Breast epithelium (tissue), 4 donors: ENCODE results near the gene MACROD2. TPM values are rescaled to one million over a fixed set of nuclear protein-coding genes. Genes with fewer than 3 reads are reported as not detected.
"Not testable (repeated sequence)": the region's sequence is repeated elsewhere in the genome, so short reads cannot be mapped to it uniquely, and the experiment has no call there.

ENCODE experiments used
- DNase-seq, 2 donors: peaks; one replicate each; pipeline ENCODE4 v3.0.0-alpha.2; 2019; ENCODE audit warnings: low spot score in 2 of 2
- H3K27ac ChIP-seq, 2 donors: fragments of 200-600 bp; sonication (generic) in 1 of 2; one replicate each; pipeline ENCODE4 v1.5.1; 2016 to 2019; ENCODE audit warnings: mild to moderate bottlenecking in 1 of 2
- H3K27me3 ChIP-seq, 2 donors: fragments of 200-600 bp; sonication (generic) in 1 of 2; one replicate each; pipeline versions ENCODE4 v1.5.1 to v1.6.0; 2017 to 2019; ENCODE audit warnings: control low read depth in 1 of 2, mild to moderate bottlenecking in 1 of 2
- H3K36me3 ChIP-seq: fragments of 200-600 bp; one replicate; pipeline ENCODE4 v1.5.1; 2019
- H3K4me1 ChIP-seq, 2 donors: fragments of 200-600 bp; sonication (generic); one replicate each; pipeline ENCODE4 v1.5.1; 2016 to 2019; ENCODE audit warnings: control low read depth in 1 of 2
- H3K4me3 ChIP-seq, 3 donors: fragments of 200-600 bp; sonication (generic); 1 replicate in 2 of 3; 2 replicates in 1 of 3; pipeline ENCODE4 v1.5.1; 2016 to 2019; ENCODE audit warnings: mild to moderate bottlenecking in 3 of 3, moderate library complexity in 2 of 3
- H3K9me3 ChIP-seq, 2 donors: fragments of 200-600 bp; sonication (generic) in 1 of 2; one replicate each; pipeline ENCODE4 v1.5.1; 2016 to 2019; ENCODE audit warnings: control low read depth in 1 of 2
- CTCF ChIP-seq, 3 donors: fragments of 450-650 bp; IDR thresholded peaks; one replicate each; pipeline ENCODE4 v1.5.1; 2016 to 2017; ENCODE audit warnings: antibody characterized with exemption in 3 of 3, mild to moderate bottlenecking in 3 of 3, moderate library complexity in 3 of 3
- POLR2A ChIP-seq: fragments of 450-650 bp; IDR thresholded peaks from one replicate; pipeline ENCODE4 v1.6.1; 2016; ENCODE audit warnings: antibody characterized with exemption, mild to moderate bottlenecking, moderate library complexity
- POLR2AphosphoS5 ChIP-seq, 3 donors: sonication (generic); formaldehyde crosslinking; IDR thresholded peaks; one replicate each; pipeline ENCODE4 v1.6.1; 2017; ENCODE audit warnings: antibody characterized with exemption in 3 of 3
- intact Hi-C: fragments of 100-400 bp; cut with DNase I; formaldehyde crosslinking; loops from one replicate; pipeline ENCODE4 v1.15.1; 2023; ENCODE audit warnings: low total_unique reads
- total RNA-seq, 3 donors: library from RNA; depleted of rRNA; stranded (reverse); fragments of >200 nt; gene quantifications; one replicate each; pipeline ENCODE4 v1.1.0, GENCODE V29; 2016

Gene MACROD2
- total RNA-seq, 3 donors from 2014 or later: 6.7 to 26.8 (median 8.8) TPM

GRCh38 chr20:15523400-15523799 lies 1528.1 kb downstream of the MACROD2 start:
- Histone ChIP-seq H3K4me1 (no peaks in the 10 kb centered on the region), H3K27me3 (no peaks in the 10 kb centered on the region), H3K9me3 (no peaks in the 10 kb centered on the region), H3K4me3 (no peak overlapping the region), H3K36me3 (no peaks in the 10 kb centered on the region), H3K27ac (no peak overlapping the region)
- intact Hi-C loops: no loop called here
- TF ChIP-seq POLR2AphosphoS5 (IDR thresholded peaks at IDR 0.05) (no peak), CTCF (IDR thresholded peaks at IDR 0.05) (no peak), POLR2A (no peak)
- DNase-seq: no peak

GRCh38 chr20:15528391-15529111 lies 1533.2 kb downstream of the MACROD2 start:
- no peak overlapping the region for H3K27ac ChIP-seq
- intact Hi-C loops: no loop called here
- no peaks in the 10 kb centered on the region for H3K27me3 ChIP-seq
- no peak for DNase-seq
- no peak overlapping the region for H3K4me3 ChIP-seq
- no peaks in the 10 kb centered on the region for H3K9me3 ChIP-seq
- TF ChIP-seq POLR2A (no peak), CTCF (IDR thresholded peaks at IDR 0.05) (no peak), POLR2AphosphoS5 (IDR thresholded peaks at IDR 0.05) (no peak)
- no peaks in the 10 kb centered on the region for H3K36me3 ChIP-seq
- no peaks in the 10 kb centered on the region for H3K4me1 ChIP-seq

- intact Hi-C loops: no loop called here
- no peak for DNase-seq
- TF ChIP-seq CTCF (IDR thresholded peaks at IDR 0.05) (no peak), POLR2AphosphoS5 (IDR thresholded peaks at IDR 0.05) (no peak), POLR2A (no peak)
- Histone ChIP-seq H3K4me1 (no peaks in the 10 kb centered on the region), H3K9me3 (no peaks in the 10 kb centered on the region), H3K27me3 (no peaks in the 10 kb centered on the region), H3K27ac (no peak overlapping the region), H3K36me3 (no peaks in the 10 kb centered on the region), H3K4me3 (no peak overlapping the region)
Measured at GRCh38 chr20:15535863-15536262, 1540.5 kb downstream of the MACROD2 start.

- H3K4me1 ChIP-seq, H3K27ac ChIP-seq, H3K9me3 ChIP-seq, intact Hi-C loops, H3K4me3 ChIP-seq, DNase-seq, H3K36me3 ChIP-seq, H3K27me3 ChIP-seq: not testable (repeated sequence)
Measured at GRCh38 chr20:15537200-15537599, 1541.9 kb downstream of the MACROD2 start.

- Histone ChIP-seq H3K36me3 (no peaks in the 10 kb centered on the region), H3K27ac (no peak overlapping the region), H3K4me1 (no peaks in the 10 kb centered on the region), H3K9me3 (no peaks in the 10 kb centered on the region), H3K27me3 (no peaks in the 10 kb centered on the region), H3K4me3 (no peak overlapping the region)
- no peak for TF ChIP-seq POLR2A
- TF ChIP-seq POLR2AphosphoS5 (IDR thresholded peaks at IDR 0.05): no peak
- no peak for TF ChIP-seq CTCF (IDR thresholded peaks at IDR 0.05)
- no peak for DNase-seq
- intact Hi-C loops: no loop called here
Measured at GRCh38 chr20:15542655-15543054, 1547.3 kb downstream of the MACROD2 start.
